C4-2B (cell line): Measurements from ENCODE around the gene MPC1.
"Not testable (repeated sequence)": the region's sequence is repeated elsewhere in the genome, so short reads cannot be mapped to it uniquely, and the experiment has no call there.

Experiments used
- H3K27ac ChIP-seq: fragments of 450-650 bp; 2 replicates; pipeline ENCODE4 v1.5.1; 2017
- ZFX ChIP-seq: fragments of 450-650 bp; IDR thresholded peaks from 2 replicates; pipeline ENCODE4 v1.6.1; 2017
- TF ChIP-seq, protein P1 (sequence below): fragments of 450-650 bp; conservative IDR thresholded peaks from 2 replicates; pipeline ENCODE4 v1.5.1; 2017; ENCODE audit warnings: mild to moderate bottlenecking

MPC1 gene

DNA sequence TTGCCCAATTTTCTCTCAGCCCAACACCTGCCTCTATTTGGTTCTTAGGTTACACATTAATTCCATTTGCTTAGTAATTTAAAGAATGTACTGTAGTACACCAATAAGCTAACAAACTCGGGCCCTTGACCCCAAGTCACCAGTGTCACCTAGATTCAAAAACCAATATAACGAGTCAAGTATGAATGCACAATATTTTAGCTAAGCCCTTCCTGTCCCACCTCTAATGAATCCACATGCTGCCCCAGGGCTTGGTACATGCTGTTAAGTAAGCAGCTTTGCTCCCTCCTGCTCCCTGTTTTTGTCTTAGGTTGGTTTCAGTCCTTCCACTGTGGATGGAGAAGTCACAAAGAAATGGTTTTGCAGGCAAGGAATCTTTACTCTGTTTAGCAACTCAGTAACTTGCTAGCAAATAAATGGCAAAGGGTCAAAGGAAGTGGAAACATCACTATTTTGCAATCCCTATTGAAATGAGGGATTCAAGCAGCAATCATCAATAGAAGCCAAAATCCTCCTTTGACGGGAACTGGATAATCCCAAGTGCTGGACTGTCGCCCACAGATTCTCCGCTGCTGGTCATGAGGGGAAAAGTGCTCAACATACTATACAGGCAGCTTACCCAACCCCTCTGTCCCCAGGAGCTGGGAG, 5.0 kb upstream of the MPC1 start:
- TF ChIP-seq ZFX = no peak
- TF ChIP-seq, protein P1, sequence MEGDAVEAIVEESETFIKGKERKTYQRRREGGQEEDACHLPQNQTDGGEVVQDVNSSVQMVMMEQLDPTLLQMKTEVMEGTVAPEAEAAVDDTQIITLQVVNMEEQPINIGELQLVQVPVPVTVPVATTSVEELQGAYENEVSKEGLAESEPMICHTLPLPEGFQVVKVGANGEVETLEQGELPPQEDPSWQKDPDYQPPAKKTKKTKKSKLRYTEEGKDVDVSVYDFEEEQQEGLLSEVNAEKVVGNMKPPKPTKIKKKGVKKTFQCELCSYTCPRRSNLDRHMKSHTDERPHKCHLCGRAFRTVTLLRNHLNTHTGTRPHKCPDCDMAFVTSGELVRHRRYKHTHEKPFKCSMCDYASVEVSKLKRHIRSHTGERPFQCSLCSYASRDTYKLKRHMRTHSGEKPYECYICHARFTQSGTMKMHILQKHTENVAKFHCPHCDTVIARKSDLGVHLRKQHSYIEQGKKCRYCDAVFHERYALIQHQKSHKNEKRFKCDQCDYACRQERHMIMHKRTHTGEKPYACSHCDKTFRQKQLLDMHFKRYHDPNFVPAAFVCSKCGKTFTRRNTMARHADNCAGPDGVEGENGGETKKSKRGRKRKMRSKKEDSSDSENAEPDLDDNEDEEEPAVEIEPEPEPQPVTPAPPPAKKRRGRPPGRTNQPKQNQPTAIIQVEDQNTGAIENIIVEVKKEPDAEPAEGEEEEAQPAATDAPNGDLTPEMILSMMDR = no peak

DNA sequence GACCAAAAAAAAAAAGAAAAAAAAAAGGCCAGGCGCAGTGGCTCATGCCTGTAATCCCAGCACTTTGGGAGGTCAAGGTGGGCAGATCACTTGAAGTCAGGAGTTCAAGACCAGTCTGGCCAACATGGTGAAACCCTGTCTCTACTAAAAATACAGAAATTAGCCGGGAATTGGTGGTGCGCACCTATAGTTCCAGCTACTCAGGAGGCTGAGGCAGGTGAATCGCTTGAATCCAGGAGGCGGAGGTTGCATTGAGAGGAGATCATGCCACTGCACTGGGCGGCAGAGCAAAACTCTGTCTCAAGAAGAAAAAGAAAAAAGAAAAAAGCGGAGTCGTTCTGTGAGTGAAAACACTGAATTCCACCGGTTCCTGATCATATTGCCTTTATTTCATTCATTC, 4.4 kb upstream of the MPC1 start:
- H3K27ac ChIP-seq = not testable (repeated sequence)

More for the DNA sequence above, 5.0 kb upstream of the MPC1 start:
- no peak overlapping the region for H3K27ac ChIP-seq

DNA sequence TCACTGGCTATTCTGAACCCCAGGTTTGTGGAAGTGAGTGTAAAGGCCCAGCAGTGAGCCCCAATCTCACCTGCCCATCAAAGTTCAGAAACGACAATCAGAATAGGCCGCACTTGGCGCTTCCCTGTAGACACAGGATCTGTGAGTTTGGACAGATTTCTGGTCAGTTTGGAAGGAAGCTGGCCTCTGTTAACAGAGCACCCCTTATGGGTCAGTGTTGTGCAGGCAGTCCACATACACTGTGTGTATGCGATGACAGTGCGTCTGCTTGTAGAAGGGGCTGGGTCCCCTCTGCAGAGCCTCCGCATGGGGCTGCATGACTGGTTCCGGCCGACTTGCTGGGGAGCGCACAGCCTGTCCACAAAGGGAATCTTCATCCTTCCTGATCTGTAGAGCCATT, 3.4 kb upstream of the MPC1 start:
- no peak overlapping the region for H3K27ac ChIP-seq
- no peak for TF ChIP-seq ZFX
- TF ChIP-seq, protein P1 = no peak

DNA sequence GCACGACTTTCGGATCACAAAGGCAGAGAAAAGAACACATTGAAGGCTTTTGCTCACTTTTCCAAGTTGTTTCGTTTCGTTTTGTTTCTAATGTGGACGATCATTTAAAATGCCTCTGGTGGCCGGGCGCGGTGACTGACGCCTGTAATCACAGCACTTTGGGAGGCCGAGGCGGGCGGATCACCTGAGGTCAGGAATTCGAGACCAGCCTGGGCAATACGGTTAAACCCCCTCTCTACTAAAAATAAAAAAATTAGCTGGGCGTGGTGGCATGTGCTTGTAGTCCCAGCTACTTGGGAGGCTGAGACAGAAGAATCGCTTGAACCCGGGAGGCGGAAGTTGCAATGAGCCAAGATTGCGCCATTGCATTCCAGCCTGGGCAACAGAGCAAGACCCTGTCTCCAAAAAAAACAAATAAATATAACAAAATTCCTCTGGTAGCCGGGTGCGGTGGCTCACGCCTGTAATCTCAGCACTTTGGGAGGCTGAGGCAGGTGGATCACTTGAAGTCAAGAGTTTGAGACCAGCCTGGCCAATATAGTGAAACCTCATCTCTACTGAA, 1.1 kb upstream of the MPC1 start:
- H3K27ac ChIP-seq = peak overlapping the region; percentile 92
- TF ChIP-seq, protein P1 = peak; percentile 28

DNA sequence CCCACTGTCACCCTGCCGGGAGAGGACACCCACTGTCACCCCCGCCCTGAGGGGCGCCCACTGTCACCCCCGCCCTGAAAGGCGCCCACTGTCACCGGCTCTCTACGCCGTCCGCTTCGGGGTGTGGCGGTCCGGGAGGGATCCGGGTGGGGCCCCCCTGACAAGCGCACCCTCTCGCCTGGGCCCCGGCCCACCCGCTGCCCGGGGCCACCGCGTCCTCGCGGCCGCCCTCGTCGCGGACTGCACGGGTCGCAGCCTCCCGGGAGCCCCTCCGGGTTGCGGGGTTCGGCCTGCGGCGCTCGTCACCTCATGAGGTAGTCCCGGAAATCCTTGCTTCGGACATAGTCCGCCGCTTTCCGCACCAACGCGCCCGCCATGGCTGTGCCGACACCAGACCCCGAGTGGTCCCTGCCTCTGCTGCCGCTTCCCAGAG, 224 bp downstream of the MPC1 start:
- TF ChIP-seq, protein P1 = no peak
- TF ChIP-seq ZFX = no peak
- peak overlapping the region; percentile 92 for H3K27ac ChIP-seq

DNA sequence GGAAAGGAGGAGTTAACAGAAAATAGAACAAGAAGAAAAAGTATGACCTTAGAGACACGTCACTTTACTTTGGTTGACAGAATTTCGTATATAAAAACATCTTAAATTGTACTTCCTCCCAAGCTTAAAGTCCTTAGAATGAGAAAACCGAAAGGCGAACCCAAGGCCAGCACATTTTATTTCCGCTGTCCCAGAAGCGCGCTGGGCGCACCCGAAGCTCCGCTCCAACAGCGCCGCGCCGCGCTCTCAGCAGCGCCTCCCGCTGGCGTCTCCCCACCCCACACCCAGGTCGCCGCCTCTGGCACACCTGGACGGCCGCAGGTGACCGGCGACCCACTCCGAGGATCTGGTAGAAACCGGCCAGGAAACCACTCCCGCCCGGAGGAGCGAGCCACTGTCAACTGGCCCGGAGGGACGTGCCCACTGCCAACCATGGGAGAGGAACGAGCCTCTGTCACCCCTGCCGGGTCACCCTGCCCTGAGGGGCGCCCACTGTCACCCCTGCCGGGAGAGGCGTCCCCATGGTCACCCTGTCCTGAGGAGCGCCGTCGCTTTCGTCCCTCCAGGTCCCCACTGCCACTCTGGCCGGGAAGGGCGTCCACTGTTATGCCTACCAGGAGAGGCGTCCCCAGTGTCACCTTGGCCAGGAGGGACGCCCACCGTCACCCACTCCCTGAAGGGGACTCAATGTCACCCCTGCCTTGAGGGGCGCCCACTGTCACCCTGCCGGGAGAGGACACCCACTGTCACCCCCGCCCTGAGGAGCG, 824 bp downstream of the MPC1 start:
- no peak for TF ChIP-seq ZFX
- TF ChIP-seq, protein P1 = peak; percentile 90
- H3K27ac ChIP-seq = peak overlapping the region; percentile 92

DNA sequence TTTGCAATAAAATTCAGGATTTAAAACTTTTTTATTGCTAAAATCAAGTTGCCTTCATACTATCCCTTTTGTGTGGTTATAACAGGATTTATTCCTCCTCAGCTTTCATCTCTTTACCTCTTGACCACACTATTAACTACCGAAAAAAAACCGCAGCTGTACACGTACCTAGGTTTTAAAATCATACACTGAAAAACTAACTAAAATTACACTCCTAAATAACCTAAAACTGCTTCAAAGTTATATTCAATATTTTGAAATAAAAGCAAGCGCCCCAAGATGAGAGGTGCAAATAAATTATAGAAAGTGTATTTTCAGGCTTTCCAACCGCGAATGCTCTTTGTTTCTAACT, 1.4 kb downstream of the MPC1 start:
- peak overlapping the region; percentile 92 for H3K27ac ChIP-seq
- TF ChIP-seq, protein P1 = no peak
- TF ChIP-seq ZFX = no peak
